Neutrophil (primary cell): Measurements from ENCODE around the gene CCDC158.
"Not testable (repeated sequence)": the region's sequence is repeated elsewhere in the genome, so short reads cannot be mapped to it uniquely, and the experiment has no call there.

Experiments
- H3K27ac ChIP-seq: fragments of 200-600 bp; sonication (generic); 2 replicates; pipeline ENCODE4 v1.5.1; 2016; ENCODE audit warnings: mild to moderate bottlenecking, moderate library complexity
- H3K27me3 ChIP-seq: fragments of 200-600 bp; sonication (generic); 2 replicates; pipeline ENCODE4 v1.6.0; 2016; ENCODE audit warnings: mild to moderate bottlenecking
- H3K36me3 ChIP-seq: fragments of 200-600 bp; sonication (generic); 2 replicates; pipeline ENCODE4 v1.5.1; 2017
- H3K4me1 ChIP-seq, 2 experiments: fragments of 200-600 bp in 1 of 2; sonication (generic) in 1 of 2; 1 replicate in 1 of 2; 2 replicates in 1 of 2; pipeline versions ENCODE4 v1.5.1 to v1.6.1; 2013 to 2016; ENCODE audit warnings: low read depth in 1 of 2, low read length in 1 of 2, mild to moderate bottlenecking in 1 of 2, moderate library complexity in 1 of 2; ENCODE audit not compliant: control insufficient read depth in 1 of 2, insufficient read depth in 1 of 2
- H3K4me3 ChIP-seq, 2 experiments: fragments of 200-600 bp in 1 of 2; sonication (generic) in 1 of 2; 1 replicate in 1 of 2; 2 replicates in 1 of 2; pipeline ENCODE4 v1.5.1; 2013 to 2016; ENCODE audit warnings: low read depth in 1 of 2, low read length in 1 of 2, mild to moderate bottlenecking in 1 of 2, moderate library complexity in 1 of 2
- H3K9me3 ChIP-seq: fragments of 200-600 bp; sonication (generic); 2 replicates; pipeline ENCODE4 v1.5.1; 2016
- TF ChIP-seq, protein P1 (sequence below): fragments of 200-600 bp; sonication (generic); IDR thresholded peaks from 2 replicates; pipeline ENCODE4 v1.5.1; 2016; ENCODE audit warnings: antibody characterized with exemption

CCDC158 gene

DNA sequence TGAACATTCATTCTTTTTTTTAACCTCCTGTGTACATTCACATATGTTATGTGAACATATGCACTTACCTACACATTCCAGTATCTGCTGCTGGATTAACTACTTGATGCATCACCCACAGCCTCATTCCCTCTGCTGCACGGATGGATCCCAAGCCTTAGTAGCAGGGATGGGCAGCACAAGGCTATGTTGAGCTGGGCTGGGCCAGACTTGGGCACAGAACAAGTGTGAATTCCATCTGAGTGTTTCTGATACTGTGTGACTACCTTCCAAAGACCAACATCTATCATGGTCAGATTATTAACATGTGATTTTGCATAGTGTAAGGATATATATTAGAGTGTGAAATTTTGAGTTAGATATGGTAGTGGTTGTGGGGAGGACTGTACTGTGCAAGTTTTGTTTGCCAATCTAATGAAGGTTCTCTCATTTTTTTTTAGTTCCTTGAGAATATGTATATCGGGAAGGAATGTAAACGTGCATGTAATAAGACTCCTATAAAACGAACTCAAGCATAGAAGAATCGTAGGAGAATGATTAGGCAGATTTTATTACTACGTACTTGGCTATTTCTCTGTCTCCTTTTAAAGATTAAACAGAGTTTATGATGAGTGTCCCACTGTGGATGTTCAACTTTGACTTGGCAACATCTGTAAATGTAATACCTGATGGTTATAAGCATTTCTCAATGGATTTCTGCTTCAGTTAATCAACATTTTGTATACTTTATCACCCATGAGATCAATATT is 137.8 kb downstream of the CCDC158 start:
- Histone ChIP-seq H3K4me1 (peaks cover 25 to 37% of the 10 kb centered on the region in 2 experiments), H3K9me3 (no peaks in the 10 kb centered on the region), H3K27ac (no peak overlapping the region), H3K27me3 (no peaks in the 10 kb centered on the region), H3K36me3 (no peaks in the 10 kb centered on the region), H3K4me3 (no peak overlapping the region)
- TF ChIP-seq, protein P1, sequence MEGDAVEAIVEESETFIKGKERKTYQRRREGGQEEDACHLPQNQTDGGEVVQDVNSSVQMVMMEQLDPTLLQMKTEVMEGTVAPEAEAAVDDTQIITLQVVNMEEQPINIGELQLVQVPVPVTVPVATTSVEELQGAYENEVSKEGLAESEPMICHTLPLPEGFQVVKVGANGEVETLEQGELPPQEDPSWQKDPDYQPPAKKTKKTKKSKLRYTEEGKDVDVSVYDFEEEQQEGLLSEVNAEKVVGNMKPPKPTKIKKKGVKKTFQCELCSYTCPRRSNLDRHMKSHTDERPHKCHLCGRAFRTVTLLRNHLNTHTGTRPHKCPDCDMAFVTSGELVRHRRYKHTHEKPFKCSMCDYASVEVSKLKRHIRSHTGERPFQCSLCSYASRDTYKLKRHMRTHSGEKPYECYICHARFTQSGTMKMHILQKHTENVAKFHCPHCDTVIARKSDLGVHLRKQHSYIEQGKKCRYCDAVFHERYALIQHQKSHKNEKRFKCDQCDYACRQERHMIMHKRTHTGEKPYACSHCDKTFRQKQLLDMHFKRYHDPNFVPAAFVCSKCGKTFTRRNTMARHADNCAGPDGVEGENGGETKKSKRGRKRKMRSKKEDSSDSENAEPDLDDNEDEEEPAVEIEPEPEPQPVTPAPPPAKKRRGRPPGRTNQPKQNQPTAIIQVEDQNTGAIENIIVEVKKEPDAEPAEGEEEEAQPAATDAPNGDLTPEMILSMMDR = no peak

DNA sequence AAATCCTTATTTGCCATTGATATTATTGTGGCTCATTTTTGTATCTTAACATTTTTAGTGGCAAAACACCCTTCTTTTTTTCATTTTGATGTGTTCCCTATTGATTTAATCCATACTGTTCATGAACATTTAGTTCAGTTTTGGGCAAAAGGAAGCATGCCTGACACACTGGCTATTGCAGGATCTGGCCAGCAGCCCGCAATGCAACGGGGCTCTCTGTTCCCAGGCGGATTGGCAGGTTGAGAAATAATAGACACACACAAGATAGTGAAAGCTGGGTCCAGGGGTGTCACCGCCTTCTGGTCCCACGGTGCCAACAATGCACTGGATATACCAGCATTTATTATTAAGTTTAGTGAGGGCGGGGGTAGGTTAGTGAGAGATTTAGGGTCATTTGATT is 139.3 kb downstream of the CCDC158 start:
- not testable (repeated sequence) for H3K4me3 ChIP-seq, H3K27ac ChIP-seq, H3K27me3 ChIP-seq, H3K9me3 ChIP-seq, H3K36me3 ChIP-seq
- H3K4me1 ChIP-seq = peaks cover 37 to 50% of the 10 kb centered on the region in 2 experiments

DNA sequence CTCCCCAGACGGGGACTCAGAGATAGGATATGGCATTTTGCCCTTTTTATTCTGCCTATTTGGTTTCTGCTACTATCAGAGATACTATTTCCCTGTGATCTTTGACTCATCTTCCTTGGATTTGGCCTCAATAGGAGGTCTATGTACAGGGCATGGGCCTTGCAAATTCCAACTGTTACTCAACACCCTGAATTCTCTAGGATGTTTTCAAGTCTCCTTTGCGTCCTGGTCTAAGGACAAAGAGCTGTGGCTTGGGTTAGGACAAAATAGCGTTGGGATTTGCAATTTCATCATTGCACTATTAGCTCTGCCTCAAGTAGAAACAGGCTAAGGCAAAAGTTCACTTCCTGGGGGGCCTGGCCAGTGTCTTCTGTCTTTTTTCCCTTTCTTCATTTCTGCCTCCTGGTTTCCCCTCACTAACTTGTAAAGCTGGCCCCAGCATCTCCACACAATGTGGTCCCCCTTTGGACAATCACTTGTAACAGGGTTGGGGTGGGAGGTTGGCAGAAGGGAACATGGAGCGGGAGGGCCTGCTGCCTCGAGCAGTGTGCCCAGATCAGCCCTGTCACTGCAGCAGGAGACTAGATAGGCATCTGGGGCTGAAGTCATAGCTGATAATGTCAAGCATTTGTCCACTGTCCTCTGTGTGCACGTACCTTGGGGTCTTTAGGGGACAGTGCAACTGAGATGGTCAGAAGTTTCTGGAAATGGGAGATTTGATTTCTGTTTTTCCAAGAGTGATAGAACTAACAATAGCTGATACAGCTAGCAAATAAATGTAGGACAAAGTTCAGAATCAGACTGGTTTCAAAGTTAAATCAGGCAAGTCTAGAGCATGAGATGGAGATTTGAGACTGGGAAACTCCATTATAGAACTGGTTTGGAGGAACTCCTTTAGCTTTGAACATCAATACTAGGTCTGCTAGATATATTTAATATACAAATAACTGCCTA is 140.2 kb downstream of the CCDC158 start:
- Histone ChIP-seq H3K36me3 (no peaks in the 10 kb centered on the region), H3K4me3 (no peak overlapping the region), H3K27ac (no peak overlapping the region), H3K9me3 (no peaks in the 10 kb centered on the region), H3K4me1 (peaks cover 44 to 56% of the 10 kb centered on the region in 2 experiments), H3K27me3 (no peaks in the 10 kb centered on the region)
- TF ChIP-seq, protein P1 = no peak

DNA sequence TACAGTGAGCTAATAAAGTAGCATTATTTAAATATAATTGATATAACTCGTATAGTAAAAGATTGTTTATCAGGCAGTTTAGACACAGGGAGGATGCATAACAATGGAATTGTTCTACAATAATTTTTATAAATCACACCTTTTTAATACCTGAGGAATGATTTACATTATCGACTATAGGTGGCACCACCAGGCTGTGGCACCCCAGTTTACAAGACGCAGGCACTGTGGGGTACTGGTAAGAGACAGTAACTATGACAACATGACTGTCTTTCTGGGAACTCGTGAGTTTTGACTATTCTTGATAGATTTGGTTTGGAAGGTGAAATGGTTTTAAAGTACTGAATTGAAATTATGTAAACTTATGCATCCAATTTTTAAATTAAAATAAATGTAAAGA is 141.5 kb downstream of the CCDC158 start:
- Histone ChIP-seq H3K9me3 (no peaks in the 10 kb centered on the region), H3K4me1 (peaks cover 57 to 69% of the 10 kb centered on the region in 2 experiments), H3K27me3 (no peaks in the 10 kb centered on the region), H3K27ac (no peak overlapping the region), H3K4me3 (no peak overlapping the region), H3K36me3 (no peaks in the 10 kb centered on the region)
- TF ChIP-seq, protein P1 = no peak

DNA sequence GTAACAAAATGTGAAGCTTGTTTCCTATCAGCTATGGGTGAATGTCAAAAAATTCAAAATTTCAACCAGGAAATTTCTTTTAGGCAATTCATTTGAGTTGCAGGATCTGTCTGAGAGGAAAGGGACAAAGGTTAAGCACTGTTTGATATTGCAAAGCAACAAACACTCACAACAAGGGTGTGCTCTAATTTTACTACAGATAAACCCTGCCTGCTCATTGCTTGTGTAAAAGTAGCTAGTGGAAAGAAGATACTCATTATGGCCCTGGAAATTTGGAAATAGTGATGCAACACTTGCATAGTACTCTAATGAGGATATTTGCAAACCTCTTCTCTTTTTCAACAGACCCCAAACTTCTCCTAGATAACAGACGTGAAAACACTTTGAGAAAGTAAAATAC is 142.4 kb downstream of the CCDC158 start:
- H3K36me3 ChIP-seq = no peaks in the 10 kb centered on the region
- TF ChIP-seq, protein P1 = no peak
- H3K27ac ChIP-seq = peak overlapping the region; percentile 58
- no peak overlapping the region for H3K4me3 ChIP-seq
- H3K4me1 ChIP-seq = peaks cover 59 to 69% of the 10 kb centered on the region in 2 experiments
- H3K9me3 ChIP-seq = no peaks in the 10 kb centered on the region
- no peaks in the 10 kb centered on the region for H3K27me3 ChIP-seq

DNA sequence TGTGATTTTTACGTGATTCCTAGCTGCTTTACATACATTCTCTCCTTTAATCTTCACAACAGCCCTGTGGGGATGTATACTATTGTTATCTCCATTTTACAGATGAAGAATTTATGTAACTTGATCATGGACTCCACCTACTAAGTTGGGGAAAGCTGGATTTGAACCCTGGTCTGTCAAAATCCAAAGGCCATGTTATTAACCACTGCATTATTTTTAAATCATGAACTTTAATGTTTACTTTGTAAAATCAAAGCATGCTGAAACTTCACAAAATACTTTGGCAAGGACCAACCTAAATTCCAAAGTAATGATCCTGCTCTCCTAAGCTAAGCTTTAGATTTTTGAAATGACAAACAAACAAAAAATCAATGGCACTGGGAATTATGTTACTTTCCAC is 143.3 kb downstream of the CCDC158 start:
- Histone ChIP-seq H3K27me3 (no peaks in the 10 kb centered on the region), H3K27ac (no peak overlapping the region), H3K4me3 (no peak overlapping the region), H3K9me3 (no peaks in the 10 kb centered on the region), H3K4me1 (peaks cover 63 to 72% of the 10 kb centered on the region in 2 experiments), H3K36me3 (no peaks in the 10 kb centered on the region)
- TF ChIP-seq, protein P1 = no peak
